DLD1 (cell line): ENCODE measurements around the gene LRRC25.

ENCODE experiments used
- in situ Hi-C: cut with HindIII; loops from 2 replicates; pipeline ENCODE4 v1.10.0; 2017; ENCODE audit warnings: low sequenced_read_pairs

The LRRC25 gene

GRCh38 chr19:18397242-18398202 lies at the start of gene LRRC25:
Gene LRRC25, minus strand, starts transcription at chr19:18397622. Its CDS starts 659 bp downstream, at chr19:18396963.
- in situ Hi-C loops: no loop called here

- in situ Hi-C loops: no loop called here
Measured at GRCh38 chr19:18446811-18447359, 49.5 kb upstream of the LRRC25 start.

GRCh38 chr19:18446145-18446810 lies 48.9 kb upstream of the LRRC25 start:
- in situ Hi-C loops: no loop called here

GRCh38 chr19:18445262-18445948 lies 48.0 kb upstream of the LRRC25 start:
- in situ Hi-C loops: no loop called here

GRCh38 chr19:18444513-18444912 lies 47.1 kb upstream of the LRRC25 start:
- in situ Hi-C loops: no loop called here

- in situ Hi-C loops: no loop called here
Measured at GRCh38 chr19:18443831-18444230, 46.4 kb upstream of the LRRC25 start.

GRCh38 chr19:18443406-18443805 lies 46.0 kb upstream of the LRRC25 start:
- in situ Hi-C loops: no loop called here

- in situ Hi-C loops: no loop called here
Measured at GRCh38 chr19:18442941-18443340, 45.5 kb upstream of the LRRC25 start.

- in situ Hi-C loops: no loop called here
Measured at GRCh38 chr19:18441804-18442788, 44.7 kb upstream of the LRRC25 start.

- in situ Hi-C loops: no loop called here
Measured at GRCh38 chr19:18440936-18441803, 43.7 kb upstream of the LRRC25 start.

GRCh38 chr19:18440415-18440877 lies 43.0 kb upstream of the LRRC25 start:
- in situ Hi-C loops: no loop called here

GRCh38 chr19:18439910-18440237 lies 42.5 kb upstream of the LRRC25 start:
- in situ Hi-C loops: no loop called here

GRCh38 chr19:18439025-18439909 lies 41.8 kb upstream of the LRRC25 start:
- in situ Hi-C loops: no loop called here

GRCh38 chr19:18438331-18439024 lies 41.1 kb upstream of the LRRC25 start:
- in situ Hi-C loops: no loop called here

GRCh38 chr19:18437491-18438330 lies 40.3 kb upstream of the LRRC25 start, which contains the start of gene ISYNA1:
Gene ISYNA1, minus strand, starts transcription at chr19:18438133. Its CDS starts 154 bp downstream, at chr19:18437979.
- in situ Hi-C loops: no loop called here
